ENCODE measurements around the gene COMMD6.

Gene COMMD6

DNA sequence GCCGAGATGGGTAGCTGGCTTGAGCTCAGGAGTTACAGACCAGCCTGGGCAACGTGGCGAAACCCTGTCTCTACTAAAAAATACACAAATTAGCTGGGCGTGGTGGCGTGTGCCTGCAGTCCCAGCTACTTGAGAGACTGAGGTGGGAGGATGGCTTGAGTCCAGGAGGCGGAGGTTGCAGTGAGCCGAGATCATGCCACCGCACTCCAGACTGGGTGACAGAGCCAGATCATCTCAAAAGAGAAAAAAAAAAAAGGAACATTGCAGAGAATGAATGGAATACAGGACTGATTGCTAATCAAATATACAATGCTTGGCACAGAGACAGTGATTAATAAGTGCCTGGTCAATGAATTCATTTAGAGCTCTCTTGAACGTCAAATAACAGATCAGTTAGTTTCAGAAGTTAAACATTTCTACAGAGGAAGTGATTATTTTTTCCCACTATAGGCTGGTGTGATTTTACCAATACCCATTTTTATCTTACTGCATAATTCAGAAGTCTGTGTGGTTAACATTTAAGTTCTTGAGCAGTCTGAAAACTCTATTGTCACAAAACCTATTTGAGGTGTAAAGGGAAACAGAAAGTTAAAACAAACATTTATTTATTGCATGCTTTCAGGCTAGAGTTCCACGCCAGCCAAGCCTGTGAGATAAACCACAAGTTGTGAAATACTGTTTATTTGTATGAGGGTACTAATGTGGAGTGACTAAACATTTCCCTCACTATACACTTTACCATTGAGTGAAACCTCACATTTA lies 48.0 kb downstream of the COMMD6 start:
- Histone ChIP-seq H3K36me3 (no peaks in the 10 kb centered on the region), H3K27ac (no peak overlapping the region), H3K27me3 (peaks cover 3% of the 10 kb centered on the region), H3K4me1 (ENCODE audit: control insufficient read depth in 1 of 2, insufficient read depth in 1 of 2, low read depth in 1 of 2, low read length in 1 of 2) (peaks cover 14 to 26% of the 10 kb centered on the region in 2 experiments), H3K9me3 (no peaks in the 10 kb centered on the region), H3K4me3 (ENCODE audit: low read depth in 1 of 2, low read length in 1 of 2) (no peak overlapping the region)
- TF ChIP-seq, protein P1, sequence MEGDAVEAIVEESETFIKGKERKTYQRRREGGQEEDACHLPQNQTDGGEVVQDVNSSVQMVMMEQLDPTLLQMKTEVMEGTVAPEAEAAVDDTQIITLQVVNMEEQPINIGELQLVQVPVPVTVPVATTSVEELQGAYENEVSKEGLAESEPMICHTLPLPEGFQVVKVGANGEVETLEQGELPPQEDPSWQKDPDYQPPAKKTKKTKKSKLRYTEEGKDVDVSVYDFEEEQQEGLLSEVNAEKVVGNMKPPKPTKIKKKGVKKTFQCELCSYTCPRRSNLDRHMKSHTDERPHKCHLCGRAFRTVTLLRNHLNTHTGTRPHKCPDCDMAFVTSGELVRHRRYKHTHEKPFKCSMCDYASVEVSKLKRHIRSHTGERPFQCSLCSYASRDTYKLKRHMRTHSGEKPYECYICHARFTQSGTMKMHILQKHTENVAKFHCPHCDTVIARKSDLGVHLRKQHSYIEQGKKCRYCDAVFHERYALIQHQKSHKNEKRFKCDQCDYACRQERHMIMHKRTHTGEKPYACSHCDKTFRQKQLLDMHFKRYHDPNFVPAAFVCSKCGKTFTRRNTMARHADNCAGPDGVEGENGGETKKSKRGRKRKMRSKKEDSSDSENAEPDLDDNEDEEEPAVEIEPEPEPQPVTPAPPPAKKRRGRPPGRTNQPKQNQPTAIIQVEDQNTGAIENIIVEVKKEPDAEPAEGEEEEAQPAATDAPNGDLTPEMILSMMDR (IDR thresholded peaks at IDR 0.05) = no peak

DNA sequence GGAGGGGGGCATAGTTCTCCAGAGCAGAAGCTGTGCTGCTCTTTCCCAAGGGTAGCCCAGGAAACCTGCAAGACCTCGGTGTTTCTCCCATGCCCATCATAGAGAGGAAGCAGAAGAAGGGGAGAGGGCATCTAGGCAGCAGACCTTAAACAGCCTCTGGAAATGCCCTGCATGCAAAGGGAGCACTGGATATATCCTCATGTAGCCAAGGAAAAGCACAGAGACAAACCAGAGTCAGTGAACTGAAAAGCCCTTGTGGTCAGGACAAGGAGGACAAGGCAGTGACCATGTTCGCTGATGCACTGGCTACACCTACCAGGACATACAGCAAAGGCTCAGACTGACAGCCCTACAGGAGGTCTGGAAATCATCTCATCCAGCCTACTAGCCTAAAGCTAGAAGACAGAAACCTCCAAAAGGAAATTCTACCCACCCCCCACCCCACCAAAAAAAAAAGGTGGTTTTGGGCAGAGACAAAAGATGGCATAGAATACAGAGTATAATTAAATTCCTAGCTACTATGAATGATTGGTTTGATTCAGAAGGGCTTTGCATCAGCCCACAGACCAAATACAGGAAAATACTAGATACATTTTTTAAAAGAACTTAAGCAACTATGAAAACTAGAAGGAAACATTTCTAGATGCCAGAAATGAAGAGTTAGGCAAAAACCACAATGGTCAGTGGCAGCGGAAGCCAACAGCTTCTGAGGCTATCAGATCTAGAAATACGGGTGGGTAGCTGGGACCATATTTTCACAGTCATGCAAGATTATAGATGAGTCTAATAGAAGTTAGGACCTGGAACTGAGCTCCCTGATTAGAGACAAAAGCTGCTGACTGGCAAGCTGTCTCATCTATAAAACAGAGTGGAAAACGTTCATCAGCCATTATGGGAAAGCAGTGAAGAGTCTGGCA lies 51.2 kb downstream of the COMMD6 start:
- TF ChIP-seq, protein P1 (IDR thresholded peaks at IDR 0.05) = no peak
- no peak overlapping the region for H3K27ac ChIP-seq
- H3K9me3 ChIP-seq = no peaks in the 10 kb centered on the region
- H3K27me3 ChIP-seq = peaks cover 36% of the 10 kb centered on the region
- no peak overlapping the region for H3K4me3 ChIP-seq (ENCODE audit: low read depth in 1 of 2, low read length in 1 of 2)
- H3K36me3 ChIP-seq = no peaks in the 10 kb centered on the region
- peaks cover 20 to 30% of the 10 kb centered on the region in 2 experiments for H3K4me1 ChIP-seq (ENCODE audit: control insufficient read depth in 1 of 2, insufficient read depth in 1 of 2, low read depth in 1 of 2, low read length in 1 of 2)

DNA sequence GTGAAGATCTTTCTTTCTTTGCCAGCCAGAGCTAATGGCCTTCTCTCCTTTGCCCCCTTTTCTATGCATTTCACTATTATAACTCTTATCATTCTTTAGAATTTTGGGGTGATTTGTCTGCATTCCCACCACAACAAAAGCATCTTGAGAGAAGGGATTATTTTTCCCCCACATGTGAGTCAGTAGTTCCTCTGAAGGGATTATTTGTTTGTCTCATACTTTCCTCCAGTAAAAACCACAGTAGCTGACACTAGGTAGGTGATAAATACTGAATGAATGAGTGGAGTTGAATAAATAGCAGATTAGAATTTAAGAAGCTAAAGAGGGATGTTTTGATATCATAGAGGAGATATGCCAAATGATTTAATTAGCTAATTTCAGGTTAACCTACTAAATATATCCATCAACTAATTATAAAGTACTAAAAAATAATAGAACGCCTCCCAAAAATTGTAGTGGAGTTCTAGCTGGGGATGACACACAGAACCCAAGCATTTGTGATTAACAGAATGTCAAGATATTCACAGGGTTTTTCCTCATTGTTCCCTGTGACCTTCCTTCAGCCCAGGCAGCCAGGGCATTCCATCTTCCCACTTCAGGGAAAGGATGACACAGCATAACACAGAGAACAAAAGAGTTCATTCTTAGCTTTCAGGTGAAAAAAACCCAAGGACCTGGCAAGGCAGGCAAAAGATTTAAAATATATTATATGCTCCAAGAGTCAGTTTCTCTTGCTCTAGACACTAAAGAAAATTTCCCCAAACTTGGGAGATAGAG lies 52.2 kb downstream of the COMMD6 start:
- Histone ChIP-seq H3K36me3 (no peaks in the 10 kb centered on the region), H3K4me1 (ENCODE audit: control insufficient read depth in 1 of 2, insufficient read depth in 1 of 2, low read depth in 1 of 2, low read length in 1 of 2) (peaks cover 29 to 39% of the 10 kb centered on the region in 2 experiments), H3K4me3 (ENCODE audit: low read depth in 1 of 2, low read length in 1 of 2) (no peak overlapping the region), H3K27me3 (peaks cover 45% of the 10 kb centered on the region), H3K9me3 (no peaks in the 10 kb centered on the region), H3K27ac (no peak overlapping the region)
- TF ChIP-seq, protein P1 (IDR thresholded peaks at IDR 0.05) = no peak

DNA sequence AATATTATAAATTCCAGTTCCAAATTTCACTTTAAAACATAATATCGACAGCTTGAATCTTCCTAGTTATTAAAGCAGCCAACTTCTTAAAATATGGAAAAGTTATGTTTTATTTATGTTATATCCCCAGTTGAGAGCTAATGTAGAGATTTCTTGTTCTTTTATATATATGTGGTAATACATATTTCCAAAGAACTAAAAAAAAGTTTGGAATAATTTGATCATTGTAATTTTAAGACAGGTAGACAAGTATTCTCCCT lies 54.9 kb downstream of the COMMD6 start:
- Histone ChIP-seq H3K36me3 (no peaks in the 10 kb centered on the region), H3K27ac (no peak overlapping the region), H3K9me3 (no peaks in the 10 kb centered on the region), H3K27me3 (peaks cover 73% of the 10 kb centered on the region), H3K4me1 (ENCODE audit: control insufficient read depth in 1 of 2, insufficient read depth in 1 of 2, low read depth in 1 of 2, low read length in 1 of 2) (peaks cover 30 to 35% of the 10 kb centered on the region in 2 experiments), H3K4me3 (ENCODE audit: low read depth in 1 of 2, low read length in 1 of 2) (peak overlapping the region; percentile 73 to 75)
- TF ChIP-seq, protein P1 (IDR thresholded peaks at IDR 0.05) = no peak

DNA sequence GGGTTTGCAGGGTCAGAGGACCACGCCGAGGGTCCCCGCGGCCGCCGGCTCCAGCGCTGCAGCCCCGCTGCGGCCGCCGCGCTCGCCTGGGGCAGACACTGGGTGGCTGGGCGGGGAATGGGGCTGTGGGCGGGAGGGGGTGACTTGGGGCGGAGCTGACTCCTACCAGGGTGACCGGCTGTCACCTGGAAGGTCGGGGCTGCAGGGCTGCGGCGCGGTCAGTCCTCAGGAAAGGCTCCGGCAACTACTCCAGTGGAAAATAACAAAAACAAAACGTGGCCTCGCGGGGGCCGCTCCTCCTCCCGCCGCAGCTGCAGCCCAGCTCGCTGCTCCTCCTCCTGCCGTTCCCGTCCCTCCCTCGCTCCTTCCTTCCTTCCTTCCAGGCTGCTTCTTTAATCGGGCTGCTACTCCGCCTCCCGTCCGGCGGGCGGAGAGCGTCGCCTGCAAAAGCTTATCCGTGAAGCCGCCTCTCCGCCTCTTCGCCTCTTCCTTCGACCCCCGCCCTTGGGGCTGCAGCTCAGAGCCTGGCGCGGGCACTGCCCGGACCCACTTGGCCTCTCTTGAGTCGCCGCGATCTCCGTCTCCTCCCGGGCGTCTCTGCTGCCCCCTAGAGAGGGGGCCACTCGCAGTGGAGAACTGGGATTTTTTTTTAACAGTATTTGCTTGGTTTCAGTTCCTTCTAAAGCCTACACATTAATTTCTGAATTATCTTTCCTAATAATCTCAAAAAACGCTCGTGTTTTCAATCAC lies 55.4 kb downstream of the COMMD6 start, which contains the start of gene TBC1D4:
Gene TBC1D4 (minus strand): TSS at position 100 of the 750 bp plus-strand sequence. CDS start 402 bp downstream, outside the sequence.
- TF ChIP-seq, protein P1 (IDR thresholded peaks at IDR 0.05) = no peak

More for the DNA sequence above, 55.4 kb downstream of the COMMD6 start, which contains the start of gene TBC1D4:
- H3K36me3 ChIP-seq = no peaks in the 10 kb centered on the region
- peaks cover 78% of the 10 kb centered on the region for H3K27me3 ChIP-seq
- peak within 1 kb of the TSS; percentile 73 to 75 for H3K4me3 ChIP-seq (ENCODE audit: low read depth in 1 of 2, low read length in 1 of 2)
- H3K27ac ChIP-seq = peak within 1 kb of the TSS; percentile 16
- no peaks in the 10 kb centered on the region for H3K9me3 ChIP-seq
- peaks cover 30 to 34% of the 10 kb centered on the region in 2 experiments for H3K4me1 ChIP-seq (ENCODE audit: control insufficient read depth in 1 of 2, insufficient read depth in 1 of 2, low read depth in 1 of 2, low read length in 1 of 2)

Measured in neutrophil (primary cell).